IMR-90 (cell line): ENCODE data around the gene HS3ST1. TPM values are rescaled to one million over a fixed set of nuclear protein-coding genes. Genes with fewer than 3 reads are reported as not detected.

Experiments
- ATAC-seq: fragments of 200-7000 bp; cut with Tn5 transposase; 2 replicates; pipeline ENCODE4 v1.9.1; 2020; ENCODE audit warnings: low read depth, mild to moderate bottlenecking, moderate library complexity
- BruUV-seq: library from RNA; stranded (reverse); fragments of 400-500 nt; replicated peaks from 2 replicates; lab custom pipeline; 2021; lab: Mats Ljungman, UMichigan
- CTCF ChIA-PET: fragments of 300-600 bp; formaldehyde crosslinking; extraction: SDS; loops from one replicate; lab custom pipeline; 2021; ENCODE audit warnings: antibody characterized with exemption; lab: Yijun Ruan, JAX
- POLR2A ChIA-PET: fragments of 300-600 bp; sonication (Branson Sonifier 250); formaldehyde crosslinking; loops from one replicate; lab custom pipeline; 2022; ENCODE audit warnings: antibody characterized with exemption; ENCODE audit not compliant: unreplicated experiment; lab: Charles Lee
- DNase-seq: peaks from one replicate; pipeline ENCODE4 v3.0.0; 2013
- H2AFZ ChIP-seq: replicated peaks from 2 replicates; pipeline ENCODE3; 2013; ENCODE audit warnings: low read length, mild to moderate bottlenecking; ENCODE audit not compliant: poor library complexity
- H2AK5ac ChIP-seq: 2 replicates; pipeline ENCODE4 v1.6.1; 2013; ENCODE audit warnings: low read depth, low read length, inconsistent platforms
- H2AK9ac ChIP-seq: replicated peaks from 2 replicates; pipeline ENCODE3; 2013; ENCODE audit warnings: mild to moderate bottlenecking, low read depth, low read length, moderate library complexity; ENCODE audit not compliant: poor library complexity
- H2BK120ac ChIP-seq: 2 replicates; pipeline ENCODE4 v1.6.1; 2013; ENCODE audit warnings: low read depth, low read length, inconsistent platforms
- H2BK15ac ChIP-seq: 3 replicates; pipeline ENCODE4 v1.6.1; 2013; ENCODE audit warnings: low read depth, low read length, inconsistent platforms
- H2BK20ac ChIP-seq: 2 replicates; pipeline ENCODE4 v1.6.1; 2013; ENCODE audit warnings: low read depth, mild to moderate bottlenecking, inconsistent platforms, low read length, moderate library complexity
- H2BK5ac ChIP-seq: 2 replicates; pipeline ENCODE4 v1.6.1; 2013; ENCODE audit warnings: mild to moderate bottlenecking, low read depth, low read length, inconsistent platforms; ENCODE audit not compliant: poor library complexity, severe bottlenecking
- H3K14ac ChIP-seq: replicated peaks from 2 replicates; pipeline ENCODE4 v1.6.1; 2013; ENCODE audit warnings: low read depth, low read length, inconsistent platforms
- H3K18ac ChIP-seq: 2 replicates; pipeline ENCODE4 v1.6.1; 2013; ENCODE audit warnings: low read depth, low read length, control low read depth
- H3K23ac ChIP-seq: 2 replicates; pipeline ENCODE4 v1.6.1; 2013; ENCODE audit warnings: low read depth, low read length, inconsistent platforms
- H3K27ac ChIP-seq: 2 replicates; pipeline ENCODE4 v1.5.1; 2013; ENCODE audit warnings: mild to moderate bottlenecking, control low read depth, low read length; ENCODE audit not compliant: insufficient read depth
- H3K27me3 ChIP-seq: 2 replicates; pipeline ENCODE4 v1.6.1; 2013; ENCODE audit warnings: low read length; ENCODE audit not compliant: control insufficient read depth, insufficient read depth
- H3K36me3 ChIP-seq: 2 replicates; pipeline ENCODE4 v1.6.1; 2013; ENCODE audit warnings: low read length, mixed read lengths; ENCODE audit not compliant: control insufficient read depth, insufficient read depth
- H3K4ac ChIP-seq: 2 replicates; pipeline ENCODE4 v1.6.1; 2013; ENCODE audit warnings: low read depth, low read length, inconsistent platforms
- H3K4me1 ChIP-seq: 2 replicates; pipeline ENCODE4 v1.6.1; 2013; ENCODE audit warnings: low read length, mixed read lengths; ENCODE audit not compliant: control insufficient read depth, insufficient read depth
- H3K4me2 ChIP-seq: 2 replicates; pipeline ENCODE4 v1.6.1; 2013; ENCODE audit warnings: low read depth, mild to moderate bottlenecking, control low read depth, low read length, moderate library complexity
- H3K4me3 ChIP-seq: 2 replicates; pipeline ENCODE4 v1.5.1; 2013; ENCODE audit warnings: low read depth, mild to moderate bottlenecking, control low read depth, low read length, moderate library complexity; ENCODE audit not compliant: insufficient read depth
- H3K56ac ChIP-seq: 2 replicates; pipeline ENCODE4 v1.6.1; 2013; ENCODE audit warnings: low read length, inconsistent platforms; ENCODE audit not compliant: insufficient read depth; ENCODE audit errors: extremely low read depth
- H3K79me1 ChIP-seq, 2 experiments: 2 replicates each; pipeline ENCODE4 v1.6.1; 2013; ENCODE audit warnings: low read length in 2 of 2, inconsistent platforms in 1 of 2, low read depth in 1 of 2
- H3K9ac ChIP-seq: 2 replicates; pipeline ENCODE4 v1.6.1; 2013; ENCODE audit warnings: low read depth, low read length, control low read depth
- H3K9me1 ChIP-seq: 2 replicates; pipeline ENCODE4 v1.6.1; 2013; ENCODE audit warnings: low read length, inconsistent platforms; ENCODE audit not compliant: insufficient read depth
- H3K9me3 ChIP-seq: 2 replicates; pipeline ENCODE4 v1.6.1; 2013; ENCODE audit warnings: low read length; ENCODE audit not compliant: control insufficient read depth, insufficient read depth
- H4K20me1 ChIP-seq: 2 replicates; pipeline ENCODE4 v1.6.1; 2013; ENCODE audit warnings: low read length, inconsistent platforms; ENCODE audit not compliant: insufficient read depth
- H4K5ac ChIP-seq: 2 replicates; pipeline ENCODE4 v1.6.1; 2013; ENCODE audit warnings: mild to moderate bottlenecking, low read depth, low read length, control low read depth
- H4K8ac ChIP-seq, 2 experiments: 2 replicates each; pipeline ENCODE4 v1.6.1; 2013; ENCODE audit warnings: low read depth in 2 of 2, low read length in 2 of 2, control low read depth in 1 of 2, inconsistent platforms in 1 of 2
- H4K91ac ChIP-seq: 2 replicates; pipeline ENCODE4 v1.6.1; 2013; ENCODE audit warnings: low read depth, low read length, inconsistent platforms; ENCODE audit not compliant: insufficient read depth
- BHLHE40 ChIP-seq: fragments of 150-350 bp; IDR thresholded peaks from 2 replicates; pipeline ENCODE4 v1.6.1; 2016; ENCODE audit warnings: mild to moderate bottlenecking, low read depth, low read length
- CEBPB ChIP-seq: IDR thresholded peaks from 2 replicates; pipeline ENCODE4 v1.6.1; 2012; ENCODE audit warnings: low read depth, low read length, improper control_type of control experiment
- CHD1 ChIP-seq: IDR thresholded peaks from 2 replicates; pipeline ENCODE4 v1.6.1; 2012; ENCODE audit warnings: low read depth, low read length, improper control_type of control experiment
- FOS ChIP-seq: fragments of 150-350 bp; IDR thresholded peaks from 2 replicates; pipeline ENCODE4 v1.6.1; 2016; ENCODE audit warnings: low read depth, low read length
- MAFK ChIP-seq: IDR thresholded peaks from 2 replicates; pipeline ENCODE4 v1.6.1; 2012; ENCODE audit warnings: low read depth, low read length, improper control_type of control experiment
- MAZ ChIP-seq: IDR thresholded peaks from 2 replicates; pipeline ENCODE4 v1.6.1; 2012; ENCODE audit warnings: low read depth, mild to moderate bottlenecking, low read length, improper control_type of control experiment, moderate library complexity, borderline replicate concordance
- MXI1 ChIP-seq: IDR thresholded peaks from 2 replicates; pipeline ENCODE4 v1.6.1; 2012; ENCODE audit warnings: low read depth, mild to moderate bottlenecking, low read length, moderate library complexity, borderline replicate concordance
- NFE2L2 ChIP-seq: fragments of 150-350 bp; IDR thresholded peaks from 2 replicates; pipeline ENCODE4 v1.6.1; 2016; ENCODE audit warnings: low read depth, mild to moderate bottlenecking, low read length
- POLR2A ChIP-seq: IDR thresholded peaks from 2 replicates; pipeline ENCODE4 v1.6.1; 2012; ENCODE audit warnings: mild to moderate bottlenecking, low read depth, low read length
- RAD21 ChIP-seq: IDR thresholded peaks from 2 replicates; pipeline ENCODE4 v1.6.1; 2012; ENCODE audit warnings: low read length, improper control_type of control experiment
- RCOR1 ChIP-seq: IDR thresholded peaks from 2 replicates; pipeline ENCODE4 v1.6.1; 2012; ENCODE audit warnings: mild to moderate bottlenecking, low read length, improper control_type of control experiment; ENCODE audit not compliant: insufficient replicate concordance
- RFX5 ChIP-seq: IDR thresholded peaks from 2 replicates; pipeline ENCODE4 v1.8.0; 2012; ENCODE audit warnings: low read depth, mild to moderate bottlenecking, low read length, moderate library complexity
- SMC3 ChIP-seq: fragments of 150-350 bp; IDR thresholded peaks from 2 replicates; pipeline ENCODE4 v1.6.1; 2016; ENCODE audit warnings: low read depth, mild to moderate bottlenecking, antibody characterized with exemption, low read length, moderate library complexity
- WGBS, 2 experiments: methylation state at CpG; one replicate each; pipeline versions ENCODE4 v1.1.5 to v1.1.7; 2013; ENCODE audit warnings: missing lambda C conversion rate in 2 of 2; ENCODE audit not compliant: insufficient read length in 1 of 2; ENCODE audit errors: extremely low coverage in 2 of 2; 5-methylcytosine and 5-hydroxymethylcytosine counted together
- dilution Hi-C: fragments of 300-500 bp; cut with HindIII; formaldehyde crosslinking; loops from one replicate; pipeline ENCODE4 v1.14.3; 2018; ENCODE audit warnings: low sequenced_read_pairs; ENCODE audit not compliant: unreplicated experiment
- in situ Hi-C: fragments of 300-500 bp; cut with MboI; formaldehyde crosslinking; loops from 3 replicates; pipeline ENCODE4 v1.14.3; 2019; ENCODE audit warnings: low sequenced_read_pairs, inconsistent platforms, mixed read lengths
- intact Hi-C: fragments of 100-400 bp; cut with micrococcal nuclease; formaldehyde crosslinking; loops from 2 replicates; pipeline ENCODE4 v1.10.0; 2022
- polyA plus RNA-seq, 3 experiments: library from polyadenylated mRNA; depleted of rRNA; stranded (reverse); fragments of >200 nt; gene quantifications; 2 replicates each; pipeline ENCODE4 v1.2.3, GENCODE V29; 2012; ENCODE audit warnings: low replicate concordance in 1 of 3
- total RNA-seq: library from RNA; depleted of rRNA; stranded (reverse); fragments of >200 nt; gene quantifications from 2 replicates; pipeline ENCODE4 v1.2.3, GENCODE V29; 2012
- TF ChIP-seq, protein P1 (sequence below): fragments of 150-350 bp; IDR thresholded peaks from 2 replicates; pipeline ENCODE4 v1.6.1; 2016; ENCODE audit warnings: low read depth, mild to moderate bottlenecking, low read length, moderate library complexity, borderline replicate concordance
- TF ChIP-seq, protein P2 (sequence below): conservative IDR thresholded peaks from 2 replicates; pipeline ENCODE4 v1.5.1; 2012; ENCODE audit warnings: mild to moderate bottlenecking, low read depth, low read length, improper control_type of control experiment
- TF ChIP-seq, protein P3 (sequence below): fragments of 150-350 bp; IDR thresholded peaks from 2 replicates; pipeline ENCODE4 v1.6.1; 2017; ENCODE audit warnings: mild to moderate bottlenecking, antibody characterized with exemption, low read length, low read depth

HS3ST1 gene
- total and polyA plus RNA-seq, 2 of the 4 experiments (the other 2 are of a cell fraction), result 0.09 TPM; not detected in 1

DNA sequence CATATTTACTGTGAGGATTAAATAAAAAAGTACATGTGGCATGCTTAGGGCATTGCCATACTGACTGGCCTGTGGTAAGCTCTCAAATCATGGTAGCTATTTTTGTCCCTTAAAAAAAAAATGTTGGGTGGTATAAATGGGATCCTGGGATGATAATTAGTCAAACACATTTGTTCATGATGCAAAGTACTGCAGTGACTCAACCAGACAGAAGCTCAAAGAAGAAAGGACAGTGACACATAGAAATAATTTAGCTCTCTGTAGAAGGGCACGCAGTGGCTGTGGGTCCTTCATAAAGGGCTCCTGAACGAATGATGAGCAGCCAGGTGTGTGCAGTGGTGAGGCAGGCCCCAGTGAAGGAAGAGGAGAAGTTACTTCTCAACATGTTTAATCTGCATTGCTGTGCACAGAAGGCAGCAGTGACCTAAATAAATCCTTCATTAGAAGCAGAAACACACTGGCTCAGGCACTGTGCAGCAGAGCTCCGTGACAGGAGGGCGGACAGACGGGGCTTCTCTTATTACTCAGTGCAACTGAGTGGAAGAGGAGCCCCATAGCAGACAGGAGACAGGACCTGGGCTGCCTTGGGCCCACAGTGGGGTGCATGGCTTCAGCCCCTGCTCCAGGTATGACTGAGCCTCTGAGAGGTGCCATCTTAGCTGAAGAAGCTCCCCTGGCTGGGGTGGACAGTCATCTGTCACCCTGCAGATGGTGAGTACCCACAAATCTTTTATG lies 20.3 kb downstream of the HS3ST1 start:
- Histone ChIP-seq H3K27me3 (no peaks in the 10 kb centered on the region), H3K18ac (no peak overlapping the region), H2BK120ac (no peak overlapping the region), H3K9ac (no peak overlapping the region), H2BK15ac (no peak overlapping the region), H3K23ac (no peak overlapping the region), H3K36me3 (no peaks in the 10 kb centered on the region), H3K4me3 (no peak overlapping the region), H4K91ac (no peak overlapping the region), H3K9me3 (no peaks in the 10 kb centered on the region), H4K8ac (no peak overlapping the region), H3K56ac (no peak overlapping the region), H2AFZ (no peak overlapping the region), H3K9me1 (no peaks in the 10 kb centered on the region), H3K4me2 (no peak overlapping the region), H3K79me1 (no peaks in the 10 kb centered on the region), H2BK20ac (no peak overlapping the region), H3K27ac (no peak overlapping the region), H2AK9ac (no peak overlapping the region), H2AK5ac (no peak overlapping the region), H4K5ac (no peak overlapping the region), H2BK5ac (no peak overlapping the region), H3K4ac (no peak overlapping the region), H3K14ac (no peak overlapping the region), H4K20me1 (no peaks in the 10 kb centered on the region), H3K4me1 (no peaks in the 10 kb centered on the region)
- DNase-seq (no peak), ATAC-seq (no peak)
- 83% methylated on average over 1 of the region's 5 CpGs; no CpG with 5 or more reads in 1 of the 2 experiments for WGBS, 2 experiments
- TF ChIP-seq RFX5 (no peak), CEBPB (no peak), MXI1 (no peak), NFE2L2 (no peak), MAZ (no peak), FOS (no peak), POLR2A (no peak), MAFK (no peak), RCOR1 (no peak), CHD1 (no peak), SMC3 (no peak), BHLHE40 (no peak), RAD21 (no peak)
- TF ChIP-seq, protein P1, sequence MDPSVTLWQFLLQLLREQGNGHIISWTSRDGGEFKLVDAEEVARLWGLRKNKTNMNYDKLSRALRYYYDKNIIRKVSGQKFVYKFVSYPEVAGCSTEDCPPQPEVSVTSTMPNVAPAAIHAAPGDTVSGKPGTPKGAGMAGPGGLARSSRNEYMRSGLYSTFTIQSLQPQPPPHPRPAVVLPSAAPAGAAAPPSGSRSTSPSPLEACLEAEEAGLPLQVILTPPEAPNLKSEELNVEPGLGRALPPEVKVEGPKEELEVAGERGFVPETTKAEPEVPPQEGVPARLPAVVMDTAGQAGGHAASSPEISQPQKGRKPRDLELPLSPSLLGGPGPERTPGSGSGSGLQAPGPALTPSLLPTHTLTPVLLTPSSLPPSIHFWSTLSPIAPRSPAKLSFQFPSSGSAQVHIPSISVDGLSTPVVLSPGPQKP, result no peak
- TF ChIP-seq, protein P2, sequence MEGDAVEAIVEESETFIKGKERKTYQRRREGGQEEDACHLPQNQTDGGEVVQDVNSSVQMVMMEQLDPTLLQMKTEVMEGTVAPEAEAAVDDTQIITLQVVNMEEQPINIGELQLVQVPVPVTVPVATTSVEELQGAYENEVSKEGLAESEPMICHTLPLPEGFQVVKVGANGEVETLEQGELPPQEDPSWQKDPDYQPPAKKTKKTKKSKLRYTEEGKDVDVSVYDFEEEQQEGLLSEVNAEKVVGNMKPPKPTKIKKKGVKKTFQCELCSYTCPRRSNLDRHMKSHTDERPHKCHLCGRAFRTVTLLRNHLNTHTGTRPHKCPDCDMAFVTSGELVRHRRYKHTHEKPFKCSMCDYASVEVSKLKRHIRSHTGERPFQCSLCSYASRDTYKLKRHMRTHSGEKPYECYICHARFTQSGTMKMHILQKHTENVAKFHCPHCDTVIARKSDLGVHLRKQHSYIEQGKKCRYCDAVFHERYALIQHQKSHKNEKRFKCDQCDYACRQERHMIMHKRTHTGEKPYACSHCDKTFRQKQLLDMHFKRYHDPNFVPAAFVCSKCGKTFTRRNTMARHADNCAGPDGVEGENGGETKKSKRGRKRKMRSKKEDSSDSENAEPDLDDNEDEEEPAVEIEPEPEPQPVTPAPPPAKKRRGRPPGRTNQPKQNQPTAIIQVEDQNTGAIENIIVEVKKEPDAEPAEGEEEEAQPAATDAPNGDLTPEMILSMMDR, result no peak
- TF ChIP-seq, protein P3, sequence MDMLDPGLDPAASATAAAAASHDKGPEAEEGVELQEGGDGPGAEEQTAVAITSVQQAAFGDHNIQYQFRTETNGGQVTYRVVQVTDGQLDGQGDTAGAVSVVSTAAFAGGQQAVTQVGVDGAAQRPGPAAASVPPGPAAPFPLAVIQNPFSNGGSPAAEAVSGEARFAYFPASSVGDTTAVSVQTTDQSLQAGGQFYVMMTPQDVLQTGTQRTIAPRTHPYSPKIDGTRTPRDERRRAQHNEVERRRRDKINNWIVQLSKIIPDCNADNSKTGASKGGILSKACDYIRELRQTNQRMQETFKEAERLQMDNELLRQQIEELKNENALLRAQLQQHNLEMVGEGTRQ, result no peak
- intact Hi-C loops (no loop called here), dilution Hi-C loops (no loop called here), in situ Hi-C loops (no loop called here)
- BruUV-seq, result no TSS peak
- ChIA-PET CTCF (no interaction called here), POLR2A (no interaction called here)
